Effector memory CD4-positive, alpha-beta T cell (primary cell): ENCODE results near the gene DSCAML1.
A peak's percentile ranks its signal among the peaks of the same experiment; 100 is the strongest.

Experiments used
- DNase-seq, 3 donors: peaks; one replicate each; pipeline ENCODE4 v3.0.0-alpha.2; 2020
- H3K27ac ChIP-seq: 2 replicates; pipeline ENCODE4 v1.7.0; 2013; ENCODE audit warnings: mild to moderate bottlenecking, low read length, moderate library complexity; ENCODE audit not compliant: insufficient read depth, poor library complexity, severe bottlenecking
- H3K27me3 ChIP-seq: replicated peaks from 2 replicates; pipeline ENCODE4 v1.7.0; 2013; ENCODE audit warnings: mild to moderate bottlenecking, low read length; ENCODE audit not compliant: insufficient read depth, control insufficient read depth, poor library complexity, severe bottlenecking
- H3K36me3 ChIP-seq: 2 replicates; pipeline ENCODE4 v1.7.0; 2013; ENCODE audit warnings: mild to moderate bottlenecking, low read length, moderate library complexity; ENCODE audit not compliant: control insufficient read depth, insufficient read depth
- H3K4me1 ChIP-seq: 2 replicates; pipeline ENCODE4 v1.7.0; 2013; ENCODE audit warnings: low read length, mild to moderate bottlenecking; ENCODE audit not compliant: control insufficient read depth, insufficient read depth, poor library complexity, severe bottlenecking
- H3K4me3 ChIP-seq: 2 replicates; pipeline ENCODE4 v1.7.0; 2013; ENCODE audit warnings: low read length, low read depth, mild to moderate bottlenecking; ENCODE audit not compliant: insufficient read depth, poor library complexity, severe bottlenecking
- H3K9me3 ChIP-seq: 2 replicates; pipeline ENCODE4 v1.7.0; 2013; ENCODE audit warnings: mild to moderate bottlenecking, low read length, moderate library complexity; ENCODE audit not compliant: control insufficient read depth

The DSCAML1 gene

DNA sequence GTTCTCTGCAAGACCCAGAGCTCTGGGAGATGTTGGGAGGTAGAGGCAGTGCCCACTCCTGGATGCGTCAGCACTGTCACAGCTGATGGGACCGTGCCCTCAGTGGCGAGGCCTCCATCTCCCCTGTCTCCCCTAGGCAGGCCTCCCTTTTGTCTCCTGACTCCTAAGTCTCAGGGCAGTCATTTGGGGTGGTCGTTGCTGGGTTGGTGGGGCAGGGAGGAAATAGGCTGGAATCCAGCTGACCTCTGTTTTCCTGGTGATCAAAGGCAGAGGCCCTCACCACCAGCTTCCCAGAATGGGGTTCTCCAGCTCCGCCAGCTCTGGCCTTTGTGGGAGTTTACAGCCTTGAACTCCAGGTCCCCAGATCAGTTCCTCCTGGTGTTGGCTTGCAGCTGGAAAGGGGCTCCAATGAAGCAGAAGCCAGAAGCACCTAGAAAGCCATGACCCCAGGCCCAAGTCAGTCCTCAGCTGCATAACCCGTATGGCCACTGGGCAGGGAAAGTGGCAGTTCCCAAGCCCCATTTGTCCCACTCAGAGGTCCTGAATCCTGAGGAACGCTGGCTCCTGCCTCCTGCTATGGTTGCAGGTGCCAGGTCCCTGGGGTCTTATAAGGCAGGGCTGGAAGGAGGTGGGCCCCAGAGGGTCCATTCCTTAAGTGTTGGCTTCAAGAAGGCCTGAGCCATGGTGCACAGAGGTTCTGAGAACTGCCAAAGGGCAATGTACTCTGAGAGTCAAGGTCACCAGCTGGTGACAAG is 34.8 kb upstream of the DSCAML1 start:
- DNase-seq = no peak
- H3K27me3 ChIP-seq = no peaks in the 10 kb centered on the region
- H3K4me3 ChIP-seq = no peak overlapping the region
- H3K4me1 ChIP-seq = peaks cover 21% of the 10 kb centered on the region
- no peak overlapping the region for H3K27ac ChIP-seq
- H3K36me3 ChIP-seq = no peaks in the 10 kb centered on the region
- H3K9me3 ChIP-seq = no peaks in the 10 kb centered on the region

DNA sequence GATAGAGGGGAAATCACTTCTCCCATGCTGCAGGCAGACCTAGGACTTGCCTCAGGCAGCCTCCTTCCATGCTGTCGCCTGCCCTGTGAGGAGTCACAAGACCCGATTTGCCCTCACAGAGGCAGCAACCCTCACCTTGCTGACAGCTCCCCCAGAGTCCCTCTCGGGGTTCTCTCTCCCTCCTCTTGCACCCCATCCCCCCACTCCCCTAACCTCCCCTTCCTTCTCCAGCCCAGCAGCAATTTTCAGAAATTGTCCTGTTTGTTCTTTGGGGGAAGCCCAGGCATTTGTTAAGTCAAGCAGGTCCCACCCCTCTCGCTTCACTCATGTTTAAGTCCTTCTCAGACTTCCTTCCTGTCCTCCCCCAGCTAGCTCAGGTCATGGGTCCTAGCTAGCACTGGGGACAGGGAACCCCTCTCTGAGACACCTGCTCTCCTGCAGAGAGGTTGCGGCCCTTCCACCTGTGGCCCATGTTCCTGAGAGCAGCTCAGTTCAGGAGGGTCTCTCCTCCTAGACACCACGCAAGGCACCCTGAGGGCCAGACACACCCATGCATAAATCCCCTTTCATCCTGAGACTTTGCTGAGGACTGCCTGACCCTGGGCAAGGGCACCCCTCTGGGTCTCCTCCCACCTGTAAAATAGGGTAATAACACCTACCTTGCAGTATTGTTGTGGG is 33.8 kb upstream of the DSCAML1 start:
- Histone ChIP-seq H3K9me3 (no peaks in the 10 kb centered on the region), H3K36me3 (no peaks in the 10 kb centered on the region), H3K27ac (no peak overlapping the region), H3K27me3 (no peaks in the 10 kb centered on the region), H3K4me1 (peaks cover 21% of the 10 kb centered on the region), H3K4me3 (no peak overlapping the region)
- DNase-seq = no peak

DNA sequence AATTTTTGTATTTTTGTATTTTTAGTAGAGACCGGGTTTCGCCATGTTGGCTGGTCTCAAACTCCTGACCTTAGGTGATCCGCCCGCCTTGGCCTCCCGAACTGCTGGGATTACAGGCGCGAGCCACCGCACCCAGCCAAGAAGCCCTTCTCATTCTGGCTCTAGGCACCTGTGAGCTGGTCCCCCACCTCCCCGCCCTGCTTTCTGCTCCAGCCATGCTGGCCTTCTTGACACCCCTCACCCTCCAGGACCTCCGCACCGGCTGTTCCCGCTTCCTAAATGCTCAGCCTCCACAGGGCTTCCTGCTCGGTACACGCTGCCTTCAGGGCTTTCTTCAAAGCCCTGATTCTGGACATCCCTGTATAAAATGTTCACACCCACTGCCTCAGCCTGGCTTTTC is 33.1 kb upstream of the DSCAML1 start:
- Histone ChIP-seq H3K4me3 (no peak overlapping the region), H3K4me1 (peaks cover 21% of the 10 kb centered on the region), H3K27ac (no peak overlapping the region), H3K36me3 (no peaks in the 10 kb centered on the region), H3K27me3 (no peaks in the 10 kb centered on the region), H3K9me3 (no peaks in the 10 kb centered on the region)
- DNase-seq = no peak

- Histone ChIP-seq H3K27me3 (no peaks in the 10 kb centered on the region), H3K4me1 (peaks cover 21% of the 10 kb centered on the region), H3K27ac (no peak overlapping the region), H3K4me3 (no peak overlapping the region), H3K9me3 (no peaks in the 10 kb centered on the region), H3K36me3 (no peaks in the 10 kb centered on the region)
- no peak for DNase-seq
Measured at GRCh38 chr11:117829369-117829725, 32.3 kb upstream of the DSCAML1 start.

DNA sequence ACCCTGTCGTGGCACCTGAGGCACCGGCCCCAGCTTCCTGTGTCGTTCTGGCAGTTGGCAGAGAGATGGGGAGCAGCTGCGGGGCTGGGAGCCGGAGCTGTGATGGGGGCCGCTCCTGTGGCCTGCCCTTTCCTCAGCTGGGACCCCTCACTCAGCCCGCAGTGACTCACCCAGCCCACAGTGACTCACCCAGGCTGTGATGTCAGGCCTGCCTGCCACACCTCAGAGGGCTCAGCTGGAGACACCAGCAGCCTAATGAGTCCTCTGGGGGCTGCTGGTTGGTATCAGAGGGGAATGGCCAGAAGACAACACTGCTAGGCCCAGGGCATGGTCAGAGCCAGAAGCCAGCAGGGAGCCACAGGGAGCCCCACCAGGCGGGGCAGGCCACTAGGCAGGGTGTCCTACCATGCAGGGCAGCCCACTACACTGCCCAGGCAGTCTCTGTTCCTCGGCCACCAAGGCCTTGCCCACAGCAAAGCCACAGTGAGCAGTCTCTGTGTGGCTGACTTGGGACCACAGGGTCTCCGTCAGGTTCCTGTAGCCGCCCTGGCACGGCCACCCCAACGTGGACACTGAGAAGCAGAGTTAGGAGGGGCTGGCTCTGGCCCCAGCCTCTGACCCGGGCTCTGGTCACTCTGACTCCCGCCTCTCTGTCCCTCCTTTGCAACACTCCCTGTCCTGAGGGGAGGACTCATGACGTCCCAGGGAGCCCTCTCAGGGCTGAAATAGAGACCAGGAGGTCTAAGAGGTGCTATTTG is 31.8 kb upstream of the DSCAML1 start:
- H3K27ac ChIP-seq = peak overlapping the region; percentile 40
- H3K36me3 ChIP-seq = no peaks in the 10 kb centered on the region
- H3K27me3 ChIP-seq = no peaks in the 10 kb centered on the region
- H3K4me3 ChIP-seq = no peak overlapping the region
- DNase-seq = peak; percentile 57 to 79 (median 76)
- peaks cover 26% of the 10 kb centered on the region for H3K4me1 ChIP-seq
- H3K9me3 ChIP-seq = no peaks in the 10 kb centered on the region

GRCh38 chr11:117827521-117828511 is 30.8 kb upstream of the DSCAML1 start:
- H3K36me3 ChIP-seq = no peaks in the 10 kb centered on the region
- no peak overlapping the region for H3K4me3 ChIP-seq
- DNase-seq = peak in 2 of 3 donors; percentile 22 to 26
- H3K4me1 ChIP-seq = peaks cover 34% of the 10 kb centered on the region
- H3K9me3 ChIP-seq = no peaks in the 10 kb centered on the region
- H3K27ac ChIP-seq = peak overlapping the region; percentile 29
- no peaks in the 10 kb centered on the region for H3K27me3 ChIP-seq

DNA sequence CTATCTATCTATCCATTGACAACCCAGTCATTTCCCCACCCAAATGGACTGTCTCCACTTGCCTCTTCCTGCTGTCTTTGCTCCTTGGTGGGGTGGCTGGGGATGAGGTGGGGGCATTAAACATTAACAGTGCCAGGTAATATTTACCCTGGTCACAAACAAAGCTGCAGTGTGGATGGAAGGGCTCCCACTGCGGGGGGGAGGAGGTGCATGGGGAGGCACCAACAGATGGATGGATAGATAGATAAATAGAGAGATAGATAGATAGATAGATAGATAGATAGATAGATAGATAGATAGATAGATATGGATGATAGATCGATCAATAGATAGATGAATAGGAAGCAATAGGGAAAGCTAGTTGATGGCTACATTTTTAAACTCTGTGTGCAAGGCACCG is 29.8 kb upstream of the DSCAML1 start:
- no peak overlapping the region for H3K27ac ChIP-seq
- no peaks in the 10 kb centered on the region for H3K9me3 ChIP-seq
- no peaks in the 10 kb centered on the region for H3K36me3 ChIP-seq
- H3K4me3 ChIP-seq = no peak overlapping the region
- DNase-seq = no peak
- H3K27me3 ChIP-seq = no peaks in the 10 kb centered on the region
- peaks cover 43% of the 10 kb centered on the region for H3K4me1 ChIP-seq

DNA sequence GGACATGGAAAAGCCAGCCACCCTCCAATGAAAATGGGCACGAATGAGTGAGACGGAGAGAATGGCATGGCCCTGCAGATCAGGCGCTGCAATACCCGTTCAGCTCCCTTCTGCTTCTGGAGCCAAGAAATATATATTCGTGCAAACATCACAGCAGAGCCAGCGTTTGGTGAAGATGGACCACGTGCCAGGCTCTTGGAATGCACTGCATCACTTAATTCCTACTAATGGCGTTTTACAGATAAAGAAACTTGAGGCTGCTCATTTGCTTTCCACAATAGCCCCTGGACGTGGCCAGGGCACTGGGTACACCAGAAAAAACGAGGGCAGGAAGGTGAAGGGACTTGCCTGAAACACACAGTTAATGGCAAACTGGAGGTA is 29.2 kb upstream of the DSCAML1 start:
- H3K36me3 ChIP-seq = no peaks in the 10 kb centered on the region
- H3K4me3 ChIP-seq = no peak overlapping the region
- H3K27ac ChIP-seq = no peak overlapping the region
- peaks cover 43% of the 10 kb centered on the region for H3K4me1 ChIP-seq
- H3K9me3 ChIP-seq = no peaks in the 10 kb centered on the region
- no peak for DNase-seq
- no peaks in the 10 kb centered on the region for H3K27me3 ChIP-seq

GRCh38 chr11:117825538-117826189 is 28.6 kb upstream of the DSCAML1 start:
- H3K9me3 ChIP-seq = no peaks in the 10 kb centered on the region
- no peak for DNase-seq
- no peaks in the 10 kb centered on the region for H3K27me3 ChIP-seq
- no peak overlapping the region for H3K27ac ChIP-seq
- no peak overlapping the region for H3K4me3 ChIP-seq
- peaks cover 40% of the 10 kb centered on the region for H3K4me1 ChIP-seq
- H3K36me3 ChIP-seq = no peaks in the 10 kb centered on the region
